Large intestine (tissue), 3 donors: ENCODE data around the gene ALDH1A2. TPM values are rescaled to one million over a fixed set of nuclear protein-coding genes. Genes with fewer than 3 reads are reported as not detected.

ENCODE experiments used
- DNase-seq, 2 donors: peaks; one replicate each; pipeline versions ENCODE4 v3.0.0 to v3.0.0-alpha.2; 2013
- H3K27ac ChIP-seq: one replicate; pipeline ENCODE4 v1.5.1; 2013; ENCODE audit warnings: low read length
- H3K27me3 ChIP-seq: 2 replicates; pipeline ENCODE4 v1.6.1; 2013; ENCODE audit warnings: low read length; ENCODE audit not compliant: control insufficient read depth, insufficient read depth
- H3K36me3 ChIP-seq: 2 replicates; pipeline ENCODE4 v1.6.1; 2013; ENCODE audit warnings: low read length; ENCODE audit not compliant: control insufficient read depth, insufficient read depth
- H3K4me1 ChIP-seq: one replicate; pipeline ENCODE4 v1.6.1; 2013; ENCODE audit warnings: low read length; ENCODE audit not compliant: control insufficient read depth, insufficient read depth
- H3K4me3 ChIP-seq: one replicate; pipeline ENCODE4 v1.5.1; 2013; ENCODE audit warnings: low read length
- H3K9me3 ChIP-seq: one replicate; pipeline ENCODE4 v1.6.1; 2013; ENCODE audit warnings: mild to moderate bottlenecking, low read depth, low read length, moderate library complexity; ENCODE audit not compliant: control insufficient read depth
- WGBS: methylation state at CpG from one replicate; pipeline ENCODE4 v1.1.5; 2013; ENCODE audit warnings: low lambda C conversion rate; ENCODE audit not compliant: insufficient coverage; 5-methylcytosine and 5-hydroxymethylcytosine counted together
- polyA plus RNA-seq: library from polyadenylated mRNA; unstranded; fragments of 120-200 nt; gene quantifications from one replicate; pipeline ENCODE4 v1.2.1, GENCODE V29; 2013

Gene ALDH1A2
- polyA plus RNA-seq, 1 donor, result 13.7 TPM

DNA sequence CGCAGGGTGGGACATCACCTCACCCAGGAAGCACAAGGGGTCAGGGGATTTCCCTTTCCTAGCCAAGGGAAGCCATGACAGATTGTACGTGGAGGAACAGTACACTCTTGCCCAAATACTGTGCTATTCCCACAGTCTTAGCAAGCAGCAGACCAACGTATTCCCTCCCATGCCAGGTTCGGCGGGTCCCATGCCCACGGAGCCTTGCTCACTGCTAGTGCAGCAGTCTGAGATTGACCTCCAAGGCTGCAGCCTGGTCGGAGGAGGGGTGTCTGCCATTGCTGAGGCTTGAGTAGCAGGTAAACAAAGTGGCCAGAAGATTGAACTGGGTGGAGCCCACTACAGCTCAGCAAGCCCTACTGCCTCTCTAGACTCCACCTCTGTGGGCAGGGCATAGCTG, 39.0 kb downstream of the ALDH1A2 start:
- no CpG with 5 or more reads among the region's 7 CpGs for WGBS
- Histone ChIP-seq H3K27ac (no peak overlapping the region), H3K4me3 (no peak overlapping the region), H3K4me1 (no peaks in the 10 kb centered on the region), H3K36me3 (no peaks in the 10 kb centered on the region), H3K9me3 (peaks cover 15% of the 10 kb centered on the region), H3K27me3 (no peaks in the 10 kb centered on the region)
- no peak for DNase-seq

- no peaks in the 10 kb centered on the region for H3K4me1 ChIP-seq
- 100% methylated on average over 1 of the region's 1 CpG for WGBS
- H3K36me3 ChIP-seq, result no peaks in the 10 kb centered on the region
- H3K27me3 ChIP-seq, result no peaks in the 10 kb centered on the region
- no peak for DNase-seq
- no peak overlapping the region for H3K27ac ChIP-seq
- H3K9me3 ChIP-seq, result peaks cover 15% of the 10 kb centered on the region
- H3K4me3 ChIP-seq, result no peak overlapping the region
These were observed 39.5 kb downstream of the ALDH1A2 start for GRCh38 chr15:58026051-58026450.

DNA sequence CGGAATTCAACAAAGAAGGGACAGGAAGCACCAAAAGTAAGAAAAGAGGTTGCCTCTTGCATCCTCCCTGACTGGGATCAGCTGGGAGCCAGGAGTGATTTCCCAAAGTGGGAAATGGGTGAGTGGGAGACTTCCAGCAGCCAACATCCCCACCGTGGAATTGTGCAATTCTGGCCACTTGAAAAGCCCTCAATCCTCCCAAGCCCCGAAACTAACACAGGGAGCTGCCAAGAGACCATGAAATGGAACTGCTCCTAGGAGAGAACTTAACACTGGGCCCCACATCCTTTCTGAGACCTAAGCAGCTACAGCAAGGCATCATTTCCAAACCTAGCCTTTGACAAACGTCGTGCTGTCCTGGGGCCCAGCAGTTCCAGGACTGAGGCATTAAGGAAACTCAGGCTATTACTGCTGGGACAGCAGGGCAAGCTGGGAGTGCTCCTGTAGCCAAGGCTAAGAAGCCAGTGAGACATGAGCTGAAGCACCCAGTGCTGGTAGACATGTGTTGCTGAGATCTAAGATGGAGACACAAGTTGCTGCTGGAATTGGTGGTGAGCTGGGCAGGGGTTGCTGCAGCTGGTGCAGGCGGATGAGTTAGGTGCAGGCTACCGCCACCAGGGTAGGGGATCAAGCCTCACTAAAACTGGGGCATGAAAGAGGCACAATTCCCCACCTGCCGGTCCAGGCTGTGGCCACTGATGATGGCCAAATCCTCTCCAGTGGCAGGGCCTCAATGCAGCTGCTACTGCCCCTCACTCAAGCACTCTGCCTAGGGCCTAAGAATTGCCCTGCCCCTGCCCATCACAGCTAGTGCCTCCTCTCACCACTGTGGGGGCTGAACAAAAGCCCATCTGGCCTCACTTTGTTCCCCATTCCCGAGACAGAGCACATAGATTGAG, 43.9 kb downstream of the ALDH1A2 start:
- H3K4me3 ChIP-seq, result no peak overlapping the region
- H3K27me3 ChIP-seq, result no peaks in the 10 kb centered on the region
- 86% methylated on average over 1 of the region's 9 CpGs for WGBS
- H3K27ac ChIP-seq, result no peak overlapping the region
- DNase-seq, result no peak
- H3K9me3 ChIP-seq, result peaks cover 14% of the 10 kb centered on the region
- no peaks in the 10 kb centered on the region for H3K36me3 ChIP-seq
- no peaks in the 10 kb centered on the region for H3K4me1 ChIP-seq

GRCh38 chr15:58019503-58020376, 45.8 kb downstream of the ALDH1A2 start:
- no peak overlapping the region for H3K4me3 ChIP-seq
- DNase-seq, result no peak
- no CpG with 5 or more reads among the region's 5 CpGs for WGBS
- no peaks in the 10 kb centered on the region for H3K27me3 ChIP-seq
- H3K4me1 ChIP-seq, result no peaks in the 10 kb centered on the region
- H3K36me3 ChIP-seq, result no peaks in the 10 kb centered on the region
- peaks cover 4% of the 10 kb centered on the region for H3K9me3 ChIP-seq
- H3K27ac ChIP-seq, result no peak overlapping the region

DNA sequence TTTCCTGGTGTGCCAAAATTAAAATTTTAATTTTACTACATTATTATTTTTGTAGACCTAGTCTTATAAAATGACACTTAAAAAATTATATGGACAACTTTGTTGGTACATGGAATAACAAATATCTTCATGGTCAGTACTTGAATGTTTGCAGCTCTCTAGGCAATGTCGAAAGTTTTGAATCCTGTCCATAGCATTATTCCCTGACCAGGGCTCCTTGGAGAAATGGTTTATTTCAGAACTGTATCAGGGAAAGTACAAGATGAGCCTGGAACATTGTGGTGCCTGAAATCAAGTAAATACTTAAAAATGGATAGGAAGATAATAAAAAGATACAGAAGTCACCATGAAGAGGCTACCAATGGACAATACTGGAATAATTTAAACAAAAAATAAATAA, 47.6 kb downstream of the ALDH1A2 start:
- Histone ChIP-seq H3K27me3 (no peaks in the 10 kb centered on the region), H3K27ac (no peak overlapping the region), H3K4me3 (no peak overlapping the region), H3K4me1 (no peaks in the 10 kb centered on the region), H3K9me3 (peaks cover 4% of the 10 kb centered on the region), H3K36me3 (no peaks in the 10 kb centered on the region)
- DNase-seq, result no peak
- WGBS, result 100% methylated on average over 1 of the region's 1 CpG

- no peaks in the 10 kb centered on the region for H3K4me1 ChIP-seq
- no peak overlapping the region for H3K27ac ChIP-seq
- no peaks in the 10 kb centered on the region for H3K27me3 ChIP-seq
- H3K36me3 ChIP-seq, result no peaks in the 10 kb centered on the region
- H3K4me3 ChIP-seq, result no peak overlapping the region
- no peak for DNase-seq
- H3K9me3 ChIP-seq, result no peaks in the 10 kb centered on the region
- 92% methylated on average over 2 of the region's 2 CpGs for WGBS
These were observed 48.8 kb downstream of the ALDH1A2 start for GRCh38 chr15:58016581-58017175.

GRCh38 chr15:58015565-58015964, 49.9 kb downstream of the ALDH1A2 start:
- no peaks in the 10 kb centered on the region for H3K27me3 ChIP-seq
- no peaks in the 10 kb centered on the region for H3K36me3 ChIP-seq
- H3K27ac ChIP-seq, result no peak overlapping the region
- no peak for DNase-seq
- H3K4me3 ChIP-seq, result no peak overlapping the region
- H3K9me3 ChIP-seq, result no peaks in the 10 kb centered on the region
- no peaks in the 10 kb centered on the region for H3K4me1 ChIP-seq
- no CpG with 5 or more reads among the region's 1 CpG for WGBS

- Histone ChIP-seq H3K4me3 (no peak overlapping the region), H3K9me3 (no peaks in the 10 kb centered on the region), H3K27ac (no peak overlapping the region), H3K4me1 (no peaks in the 10 kb centered on the region), H3K36me3 (no peaks in the 10 kb centered on the region), H3K27me3 (no peaks in the 10 kb centered on the region)
- no CpG with 5 or more reads among the region's 1 CpG for WGBS
- no peak for DNase-seq
These were observed 51.0 kb downstream of the ALDH1A2 start for GRCh38 chr15:58014470-58014869.

DNA sequence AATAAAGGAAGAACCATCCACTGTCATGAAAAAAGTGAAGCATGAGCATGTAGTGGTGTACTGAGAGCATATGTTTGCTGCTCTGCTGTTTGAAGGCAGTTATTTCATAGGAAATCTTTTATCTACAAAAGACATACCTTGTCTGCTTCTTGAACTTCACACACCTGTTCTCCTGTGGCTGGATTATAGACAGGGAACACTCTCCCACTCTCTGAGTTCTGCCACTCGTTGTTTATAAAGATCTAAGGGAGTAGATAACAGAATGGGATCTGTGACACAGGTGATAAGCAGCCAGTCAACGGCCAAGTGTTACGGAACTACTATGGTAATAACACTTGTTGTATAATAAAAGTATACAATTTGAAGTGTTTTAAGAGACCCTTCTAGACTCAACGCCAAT, 51.5 kb downstream of the ALDH1A2 start:
- Histone ChIP-seq H3K27me3 (no peaks in the 10 kb centered on the region), H3K4me3 (no peak overlapping the region), H3K4me1 (no peaks in the 10 kb centered on the region), H3K36me3 (no peaks in the 10 kb centered on the region), H3K27ac (no peak overlapping the region), H3K9me3 (no peaks in the 10 kb centered on the region)
- 0% methylated on average over 2 of the region's 4 CpGs for WGBS
- DNase-seq, result no peak

- no peaks in the 10 kb centered on the region for H3K27me3 ChIP-seq
- no peaks in the 10 kb centered on the region for H3K36me3 ChIP-seq
- H3K27ac ChIP-seq, result no peak overlapping the region
- 100% methylated on average over 2 of the region's 2 CpGs for WGBS
- no peak overlapping the region for H3K4me3 ChIP-seq
- no peak for DNase-seq
- H3K4me1 ChIP-seq, result no peaks in the 10 kb centered on the region
- no peaks in the 10 kb centered on the region for H3K9me3 ChIP-seq
These were observed 54.5 kb downstream of the ALDH1A2 start for GRCh38 chr15:58010983-58011382.
